Trophoblast cell (in vitro differentiated cells and primary cell): ENCODE results near the gene ZNF141.

Experiments used
- DNase-seq, 2 donors: peaks; one replicate each; pipeline ENCODE4 v3.0.0-alpha.2; 2016
- H2AFZ ChIP-seq: 2 replicates; pipeline ENCODE4 v1.6.1; 2013; ENCODE audit warnings: low read length, moderate library complexity, mild to moderate bottlenecking; ENCODE audit not compliant: insufficient read depth, poor library complexity
- H2AK5ac ChIP-seq: 2 replicates; pipeline ENCODE4 v1.6.1; 2013; ENCODE audit warnings: mild to moderate bottlenecking, low read length
- H2BK120ac ChIP-seq: 2 replicates; pipeline ENCODE4 v1.6.1; 2013; ENCODE audit warnings: low read length, mild to moderate bottlenecking, moderate library complexity; ENCODE audit not compliant: insufficient read depth, poor library complexity
- H2BK12ac ChIP-seq: 2 replicates; pipeline ENCODE4 v1.6.1; 2013; ENCODE audit warnings: mild to moderate bottlenecking, low read length, moderate library complexity
- H2BK5ac ChIP-seq: 2 replicates; pipeline ENCODE4 v1.6.1; 2013; ENCODE audit warnings: low read length, low read depth, moderate library complexity, mild to moderate bottlenecking; ENCODE audit not compliant: poor library complexity
- H3K14ac ChIP-seq: 2 replicates; pipeline ENCODE4 v1.6.1; 2013; ENCODE audit warnings: mild to moderate bottlenecking, low read length
- H3K18ac ChIP-seq: 2 replicates; pipeline ENCODE4 v1.6.1; 2013; ENCODE audit warnings: mild to moderate bottlenecking, low read length
- H3K23ac ChIP-seq: 2 replicates; pipeline ENCODE4 v1.6.1; 2013; ENCODE audit warnings: low read length
- H3K27ac ChIP-seq: 2 replicates; pipeline ENCODE4 v1.5.1; 2013; ENCODE audit warnings: low read depth, mild to moderate bottlenecking, inconsistent platforms, low read length, moderate library complexity
- H3K27me3 ChIP-seq: 2 replicates; pipeline ENCODE4 v1.6.1; 2013; ENCODE audit warnings: inconsistent platforms, mild to moderate bottlenecking, low read length, moderate library complexity; ENCODE audit not compliant: insufficient read depth
- H3K36me3 ChIP-seq, 2 experiments: 1 replicate in 1 of 2; 2 replicates in 1 of 2; pipeline ENCODE4 v1.6.1; 2013; ENCODE audit warnings: low read length in 2 of 2, mild to moderate bottlenecking in 2 of 2, moderate library complexity in 1 of 2; ENCODE audit not compliant: insufficient read depth in 2 of 2, control insufficient read depth in 1 of 2
- H3K4ac ChIP-seq: 2 replicates; pipeline ENCODE4 v1.6.1; 2013; ENCODE audit warnings: low read depth, mild to moderate bottlenecking, low read length, moderate library complexity
- H3K4me1 ChIP-seq, 2 experiments: 1 replicate in 1 of 2; 2 replicates in 1 of 2; pipeline ENCODE4 v1.6.1; 2013; ENCODE audit warnings: low read length in 2 of 2, mild to moderate bottlenecking in 2 of 2, moderate library complexity in 1 of 2; ENCODE audit not compliant: insufficient read depth in 2 of 2, control insufficient read depth in 1 of 2
- H3K4me2 ChIP-seq: 2 replicates; pipeline ENCODE4 v1.6.1; 2013; ENCODE audit warnings: inconsistent platforms, mild to moderate bottlenecking, low read length, moderate library complexity
- H3K4me3 ChIP-seq: 2 replicates; pipeline ENCODE4 v1.5.1; 2013; ENCODE audit warnings: mild to moderate bottlenecking, low read depth, low read length, inconsistent platforms
- H3K79me1 ChIP-seq: one replicate; pipeline ENCODE4 v1.6.1; 2013; ENCODE audit warnings: low read length
- H3K79me2 ChIP-seq: 2 replicates; pipeline ENCODE4 v1.6.1; 2013; ENCODE audit warnings: low read length, mild to moderate bottlenecking; ENCODE audit not compliant: control insufficient read depth, insufficient read depth, poor library complexity
- H3K9ac ChIP-seq: 2 replicates; pipeline ENCODE4 v1.6.1; 2013; ENCODE audit warnings: mild to moderate bottlenecking, low read length
- H3K9me3 ChIP-seq: 2 replicates; pipeline ENCODE4 v1.6.1; 2013; ENCODE audit warnings: low read depth, mild to moderate bottlenecking, control low read depth, inconsistent platforms, low read length; ENCODE audit not compliant: insufficient read depth
- H4K12ac ChIP-seq: 2 replicates; pipeline ENCODE4 v1.6.1; 2013; ENCODE audit warnings: low read depth, mild to moderate bottlenecking, low read length, moderate library complexity
- H4K8ac ChIP-seq: 2 replicates; pipeline ENCODE4 v1.6.1; 2013; ENCODE audit warnings: low read depth, mild to moderate bottlenecking, low read length, moderate library complexity
- H4K91ac ChIP-seq: one replicate; pipeline ENCODE4 v1.6.1; 2013; ENCODE audit warnings: low read depth, mild to moderate bottlenecking, low read length, moderate library complexity
- WGBS: extraction: QIAGEN DNeasy Blood & Tissue Kit; methylation state at CpG from one replicate; pipeline ENCODE4 v1.1.7; 2013; ENCODE audit warnings: missing lambda C conversion rate; ENCODE audit not compliant: insufficient read length, insufficient coverage; ENCODE audit errors: extremely low coverage; 5-methylcytosine and 5-hydroxymethylcytosine counted together

ZNF141 gene

GRCh38 chr4:336893-337142 is 796 bp upstream of the ZNF141 start:
- Histone ChIP-seq H2BK12ac (no peak overlapping the region), H4K8ac (peak overlapping the region; percentile 85), H2AFZ (peak overlapping the region; percentile 79), H3K79me1 (peaks cover 14% of the 10 kb centered on the region), H3K18ac (peak overlapping the region; percentile 64), H2BK5ac (no peak overlapping the region), H3K9ac (peak overlapping the region; percentile 88), H3K23ac (no peak overlapping the region), H3K4me1 (peaks cover 4 to 10% of the 10 kb centered on the region in 2 experiments), H3K4ac (no peak overlapping the region), H3K27me3 (no peaks in the 10 kb centered on the region), H3K36me3 (no peaks in the 10 kb centered on the region), H3K79me2 (peaks cover 17% of the 10 kb centered on the region), H3K4me3 (peak overlapping the region; percentile 93), H3K9me3 (no peaks in the 10 kb centered on the region), H4K91ac (peak overlapping the region; percentile 67), H4K12ac (peak overlapping the region; percentile 3), H3K4me2 (peak overlapping the region; percentile 85), H3K27ac (peak overlapping the region; percentile 30), H2AK5ac (no peak overlapping the region), H2BK120ac (no peak overlapping the region), H3K14ac (peak overlapping the region; percentile 60)
- DNase-seq = peak in 1 of 2 donors; percentile 48
- WGBS = no CpG with 5 or more reads among the region's 18 CpGs

GRCh38 chr4:337932-338758 is 531 bp downstream of the ZNF141 start:
- Histone ChIP-seq H3K23ac (no peak overlapping the region), H3K36me3 (no peaks in the 10 kb centered on the region), H3K4me1 (peaks cover 4 to 10% of the 10 kb centered on the region in 2 experiments), H2AFZ (peak overlapping the region; percentile 47), H2AK5ac (peak overlapping the region; percentile 27), H3K14ac (peak overlapping the region; percentile 8), H4K91ac (peak overlapping the region; percentile 67), H4K12ac (peak overlapping the region; percentile 31), H3K79me1 (peaks cover 14% of the 10 kb centered on the region), H2BK12ac (no peak overlapping the region), H3K9me3 (no peaks in the 10 kb centered on the region), H3K4ac (peak overlapping the region; percentile 53), H3K4me3 (peak overlapping the region; percentile 91), H3K9ac (peak overlapping the region; percentile 84), H2BK5ac (no peak overlapping the region), H3K4me2 (peak overlapping the region; percentile 90), H3K18ac (peak overlapping the region; percentile 42), H2BK120ac (no peak overlapping the region), H3K27me3 (no peaks in the 10 kb centered on the region), H3K27ac (no peak overlapping the region), H4K8ac (peak overlapping the region; percentile 69), H3K79me2 (peaks cover 17% of the 10 kb centered on the region)
- peak; percentile 40 to 67 for DNase-seq
- WGBS = no CpG with 5 or more reads among the region's 52 CpGs

- no peak overlapping the region for H2AFZ ChIP-seq
- no peak overlapping the region for H4K8ac ChIP-seq
- peaks cover 4 to 10% of the 10 kb centered on the region in 2 experiments for H3K4me1 ChIP-seq
- no peak overlapping the region for H3K23ac ChIP-seq
- H3K4me2 ChIP-seq = peak overlapping the region; percentile 90
- H3K14ac ChIP-seq = no peak overlapping the region
- no peak overlapping the region for H2BK5ac ChIP-seq
- peaks cover 17% of the 10 kb centered on the region for H3K79me2 ChIP-seq
- no peak overlapping the region for H4K91ac ChIP-seq
- no peaks in the 10 kb centered on the region for H3K36me3 ChIP-seq
- H3K18ac ChIP-seq = no peak overlapping the region
- H4K12ac ChIP-seq = no peak overlapping the region
- no CpG with 5 or more reads among the region's 13 CpGs for WGBS
- no peak overlapping the region for H2BK120ac ChIP-seq
- H3K27me3 ChIP-seq = no peaks in the 10 kb centered on the region
- H3K9me3 ChIP-seq = no peaks in the 10 kb centered on the region
- peak overlapping the region; percentile 56 for H3K9ac ChIP-seq
- peaks cover 14% of the 10 kb centered on the region for H3K79me1 ChIP-seq
- H2BK12ac ChIP-seq = no peak overlapping the region
- H3K4me3 ChIP-seq = peak overlapping the region; percentile 91
- no peak overlapping the region for H2AK5ac ChIP-seq
- DNase-seq = no peak
- peak overlapping the region; percentile 38 for H3K4ac ChIP-seq
- H3K27ac ChIP-seq = no peak overlapping the region
These were observed 1.1 kb downstream of the ZNF141 start for GRCh38 chr4:338759-339097.

GRCh38 chr4:340011-340410 is 2.4 kb downstream of the ZNF141 start:
- Histone ChIP-seq H3K79me1 (peaks cover 14% of the 10 kb centered on the region), H3K79me2 (peaks cover 17% of the 10 kb centered on the region), H4K12ac (no peak overlapping the region), H2AK5ac (no peak overlapping the region), H2BK12ac (no peak overlapping the region), H3K23ac (no peak overlapping the region), H3K9ac (no peak overlapping the region), H4K8ac (no peak overlapping the region), H3K27me3 (no peaks in the 10 kb centered on the region), H3K4ac (peak overlapping the region; percentile 84), H3K27ac (no peak overlapping the region), H2AFZ (no peak overlapping the region), H3K9me3 (no peaks in the 10 kb centered on the region), H3K14ac (no peak overlapping the region), H2BK120ac (no peak overlapping the region), H3K4me2 (no peak overlapping the region), H3K4me1 (peaks cover 4 to 10% of the 10 kb centered on the region in 2 experiments), H3K36me3 (peaks cover 2 to 3% of the 10 kb centered on the region in 2 experiments), H3K4me3 (no peak overlapping the region), H4K91ac (no peak overlapping the region), H2BK5ac (no peak overlapping the region), H3K18ac (no peak overlapping the region)
- peak in 1 of 2 donors; percentile 13 for DNase-seq
- WGBS = no CpG with 5 or more reads among the region's 4 CpGs
